GM21576 (cell line): ENCODE results near the gene AP1M1.
"Not testable (repeated sequence)": the region's sequence is repeated elsewhere in the genome, so short reads cannot be mapped to it uniquely, and the experiment has no call there.

Experiments used
- ATAC-seq: cut with Tn5 transposase; IDR thresholded peaks from one replicate; pipeline ENCODE4 v1.9.1; 2021; ENCODE audit warnings: mild to moderate bottlenecking, moderate library complexity; ENCODE audit not compliant: unreplicated experiment

The AP1M1 gene

GRCh38 chr19:16259385-16260159 lies 61.9 kb downstream of the AP1M1 start:
- peak; percentile 63 for ATAC-seq

- no peak for ATAC-seq
Measured at GRCh38 chr19:16260160-16260811, 62.6 kb downstream of the AP1M1 start.

- no peak for ATAC-seq
Measured at GRCh38 chr19:16260812-16261161, 63.1 kb downstream of the AP1M1 start.

GRCh38 chr19:16261584-16262368 lies 64.1 kb downstream of the AP1M1 start:
- no peak for ATAC-seq

GRCh38 chr19:16262618-16263017 lies 64.9 kb downstream of the AP1M1 start:
- ATAC-seq: no peak

GRCh38 chr19:16263141-16263761 lies 65.5 kb downstream of the AP1M1 start:
- ATAC-seq: no peak

- ATAC-seq: no peak
Measured at GRCh38 chr19:16265205-16265604, 67.5 kb downstream of the AP1M1 start.

- no peak for ATAC-seq
Measured at GRCh38 chr19:16265890-16266585, 68.3 kb downstream of the AP1M1 start.

GRCh38 chr19:16266586-16266942 lies 68.9 kb downstream of the AP1M1 start:
- ATAC-seq: no peak

GRCh38 chr19:16268676-16269319 lies 71.1 kb downstream of the AP1M1 start:
- ATAC-seq: no peak

- no peak for ATAC-seq
Measured at GRCh38 chr19:16272945-16273344, 75.2 kb downstream of the AP1M1 start.

GRCh38 chr19:16274447-16274846 lies 76.7 kb downstream of the AP1M1 start:
- no peak for ATAC-seq

- ATAC-seq: no peak
Measured at GRCh38 chr19:16280306-16280705, 82.6 kb downstream of the AP1M1 start.

- ATAC-seq: no peak
Measured at GRCh38 chr19:16281743-16282142, 84.0 kb downstream of the AP1M1 start.

GRCh38 chr19:16283210-16284061 lies 85.7 kb downstream of the AP1M1 start:
- ATAC-seq: no peak

GRCh38 chr19:16284505-16284904 lies 86.8 kb downstream of the AP1M1 start:
- ATAC-seq: no peak

GRCh38 chr19:16285079-16285478 lies 87.4 kb downstream of the AP1M1 start:
- not testable (repeated sequence) for ATAC-seq

- no peak for ATAC-seq
Measured at GRCh38 chr19:16285769-16286498, 88.2 kb downstream of the AP1M1 start.

- ATAC-seq: no peak
Measured at GRCh38 chr19:16288544-16288943, 90.8 kb downstream of the AP1M1 start.
